OCI-LY1 (cell line): ENCODE data around the gene HELB.

Experiments
- EZH2 ChIP-seq: fragments of 200-600 bp; sonication (generic), shearing (Covaris generic); IDR thresholded peaks from 2 replicates; pipeline ENCODE4 v1.8.0; 2017; ENCODE audit warnings: borderline replicate concordance, mixed run types, mild to moderate bottlenecking, antibody characterized with exemption, low read length, moderate library complexity, mixed read lengths
- TF ChIP-seq, protein P1 (sequence below): fragments of 200-600 bp; sonication (generic), shearing (Covaris generic); IDR thresholded peaks from 2 replicates; pipeline ENCODE4 v1.5.1; 2017; ENCODE audit warnings: mild to moderate bottlenecking, antibody characterized with exemption, low read length, moderate library complexity, mixed read lengths

DNA sequence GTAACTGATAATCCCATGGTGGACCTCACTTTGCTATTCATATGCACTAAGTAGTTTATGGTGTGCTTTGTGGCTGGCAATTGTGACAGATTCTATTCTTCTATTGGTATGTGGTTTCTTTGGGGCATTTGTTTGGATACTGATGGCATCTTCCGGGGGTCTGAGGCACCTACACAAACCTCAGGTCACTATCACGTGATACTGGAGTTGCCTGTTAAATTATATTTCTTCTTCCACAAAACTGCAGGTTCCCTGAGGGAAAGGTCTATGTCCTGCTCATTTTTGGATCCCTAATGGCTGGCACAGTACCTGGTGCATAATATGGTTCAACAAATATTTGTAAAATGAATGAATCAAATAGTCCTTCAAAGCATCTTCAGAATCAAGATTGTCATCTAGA lies 49.5 kb upstream of the HELB start:
- TF ChIP-seq, protein P1, sequence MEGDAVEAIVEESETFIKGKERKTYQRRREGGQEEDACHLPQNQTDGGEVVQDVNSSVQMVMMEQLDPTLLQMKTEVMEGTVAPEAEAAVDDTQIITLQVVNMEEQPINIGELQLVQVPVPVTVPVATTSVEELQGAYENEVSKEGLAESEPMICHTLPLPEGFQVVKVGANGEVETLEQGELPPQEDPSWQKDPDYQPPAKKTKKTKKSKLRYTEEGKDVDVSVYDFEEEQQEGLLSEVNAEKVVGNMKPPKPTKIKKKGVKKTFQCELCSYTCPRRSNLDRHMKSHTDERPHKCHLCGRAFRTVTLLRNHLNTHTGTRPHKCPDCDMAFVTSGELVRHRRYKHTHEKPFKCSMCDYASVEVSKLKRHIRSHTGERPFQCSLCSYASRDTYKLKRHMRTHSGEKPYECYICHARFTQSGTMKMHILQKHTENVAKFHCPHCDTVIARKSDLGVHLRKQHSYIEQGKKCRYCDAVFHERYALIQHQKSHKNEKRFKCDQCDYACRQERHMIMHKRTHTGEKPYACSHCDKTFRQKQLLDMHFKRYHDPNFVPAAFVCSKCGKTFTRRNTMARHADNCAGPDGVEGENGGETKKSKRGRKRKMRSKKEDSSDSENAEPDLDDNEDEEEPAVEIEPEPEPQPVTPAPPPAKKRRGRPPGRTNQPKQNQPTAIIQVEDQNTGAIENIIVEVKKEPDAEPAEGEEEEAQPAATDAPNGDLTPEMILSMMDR = no peak
- TF ChIP-seq EZH2 = no peak
